SK-N-SH treated with all-trans-retinoic acid at 6 μM for 48 hours (cell line): ENCODE data around the gene VPS35L.

ENCODE experiments used
- ARNTL ChIP-seq: fragments of 450-650 bp; formaldehyde crosslinking; IDR thresholded peaks from 2 replicates; pipeline ENCODE4 v1.5.0; 2020; ENCODE audit warnings: low read depth, mild to moderate bottlenecking, moderate library complexity, borderline replicate concordance
- BACH2 ChIP-seq: fragments of 250-450 bp; sonication (Bioruptor Pico); IDR thresholded peaks from 2 replicates; pipeline ENCODE4 v1.9.0; 2021; ENCODE audit warnings: mild to moderate bottlenecking, borderline replicate concordance
- CREB5 ChIP-seq: fragments of 250-450 bp; sonication (Bioruptor Pico); IDR thresholded peaks from 2 replicates; pipeline ENCODE4 v1.5.1; 2020; ENCODE audit warnings: low read depth, mild to moderate bottlenecking, moderate library complexity
- CSDC2 ChIP-seq: fragments of 250-450 bp; sonication (Bioruptor Pico); IDR thresholded peaks from 2 replicates; pipeline ENCODE4 v1.5.0; 2020; ENCODE audit warnings: mild to moderate bottlenecking, moderate library complexity
- GLIS3 ChIP-seq: fragments of 250-450 bp; sonication (Bioruptor Pico); IDR thresholded peaks from 2 replicates; pipeline ENCODE4 v1.5.0; 2020; ENCODE audit warnings: mild to moderate bottlenecking, moderate library complexity
- ISL1 ChIP-seq: fragments of 250-450 bp; sonication (Bioruptor Pico); IDR thresholded peaks from 2 replicates; pipeline ENCODE4 v2.1.2; 2022; ENCODE audit warnings: mild to moderate bottlenecking, moderate library complexity
- PATZ1 ChIP-seq: fragments of 250-450 bp; sonication (Bioruptor Pico); IDR thresholded peaks from 2 replicates; pipeline ENCODE4 v1.8.0; 2020; ENCODE audit warnings: mild to moderate bottlenecking, moderate library complexity, borderline replicate concordance
- POU6F1 ChIP-seq: fragments of 250-450 bp; sonication (Bioruptor Pico); IDR thresholded peaks from 2 replicates; pipeline ENCODE4 v1.8.0; 2021; ENCODE audit warnings: low read depth, mild to moderate bottlenecking, moderate library complexity, borderline replicate concordance
- RARB ChIP-seq: fragments of 250-450 bp; sonication (Bioruptor Pico); IDR thresholded peaks from 2 replicates; pipeline ENCODE4 v1.8.0; 2021; ENCODE audit warnings: mild to moderate bottlenecking, moderate library complexity
- ZC3H10 ChIP-seq: fragments of 250-450 bp; sonication (Bioruptor Pico); IDR thresholded peaks from 2 replicates; pipeline ENCODE4 v1.5.1; 2021; ENCODE audit warnings: mild to moderate bottlenecking, moderate library complexity
- ZFP3 ChIP-seq: fragments of 250-450 bp; sonication (Bioruptor Pico); IDR thresholded peaks from 2 replicates; pipeline ENCODE4 v1.5.0; 2020; ENCODE audit warnings: mild to moderate bottlenecking, moderate library complexity
- ZFP30 ChIP-seq: fragments of 450-650 bp; formaldehyde crosslinking; IDR thresholded peaks from 2 replicates; pipeline ENCODE4 v1.5.0; 2022; ENCODE audit warnings: mild to moderate bottlenecking, moderate library complexity
- ZNF70 ChIP-seq: fragments of 450-650 bp; formaldehyde crosslinking; IDR thresholded peaks from 2 replicates; pipeline ENCODE4 v1.5.0; 2020; ENCODE audit warnings: mild to moderate bottlenecking, moderate library complexity

GRCh38 chr16:19574615-19575014 is 19.1 kb downstream of the VPS35L start:
- TF ChIP-seq POU6F1 (no peak), PATZ1 (no peak), ARNTL (no peak), CREB5 (CRISPR knock-in tag) (no peak), RARB (CRISPR knock-in tag) (no peak), GLIS3 (no peak), ZC3H10 (CRISPR knock-in tag) (no peak), ZFP30 (CRISPR knock-in tag) (no peak), ISL1 (CRISPR knock-in tag) (no peak), ZNF70 (CRISPR knock-in tag) (no peak), ZFP3 (CRISPR knock-in tag) (no peak), BACH2 (CRISPR knock-in tag) (no peak), CSDC2 (CRISPR knock-in tag) (no peak)
